ENCODE data around the gene RNF225.

DNA sequence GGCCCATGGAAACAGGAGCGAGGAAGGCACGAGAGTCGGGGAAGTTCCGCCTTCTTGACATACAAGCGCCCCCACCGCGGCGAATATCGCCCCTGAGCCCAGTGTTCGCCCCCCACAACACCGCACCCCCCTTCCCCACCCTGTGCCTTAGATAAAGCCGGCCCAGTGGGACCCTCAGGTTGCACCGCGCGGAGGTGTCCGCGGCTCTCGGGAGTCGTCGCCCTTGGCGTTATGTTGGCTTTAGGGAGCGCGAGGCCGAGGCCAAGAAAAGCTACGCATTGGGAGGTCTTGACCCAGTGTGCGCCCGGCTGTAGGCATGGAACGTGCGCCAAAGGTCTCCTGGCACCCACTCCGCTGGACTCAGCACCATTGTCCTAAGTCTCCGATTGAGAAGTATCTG, 45.1 kb downstream of the RNF225 start:
- TF ChIP-seq YY1 (IDR thresholded peaks at IDR 0.05; ENCODE audit: insufficient read depth, insufficient read length) (no peak), ZNF274 (IDR thresholded peaks at IDR 0.05; ENCODE audit: low read depth, low read length) (no peak), SUZ12 (IDR thresholded peaks at IDR 0.05; ENCODE audit: extremely low read depth, insufficient read depth, insufficient read length) (no peak)
